ENCODE results near the gene PINLYP. TPM values are rescaled to one million over a fixed set of nuclear protein-coding genes. Genes with fewer than 3 reads are reported as not detected.
A peak's percentile ranks its signal among the peaks of the same experiment; 100 is the strongest.
"Not testable (repeated sequence)": the region's sequence is repeated elsewhere in the genome, so short reads cannot be mapped to it uniquely, and the experiment has no call there.

The PINLYP gene
- 0.11 and 0.12 TPM in 2 replicates for total RNA-seq (2014; rRNA removed; shearing (Covaris generic))

- peak; percentile 100 for DNase-seq (ENCODE audit: low read depth)
Observed at GRCh38 chr19:43575156-43575950, at the start of gene PINLYP, which contains the start of gene XRCC1. Gene PINLYP, plus strand, starts transcription at chr19:43575801. Its CDS starts 1,391 bp downstream, at chr19:43577192. Gene XRCC1, minus strand, starts transcription at chr19:43575527. Its CDS starts 69 bp downstream, at chr19:43575458.

- no peak for DNase-seq (ENCODE audit: low read depth)
Observed at GRCh38 chr19:43525836-43526771, 49.5 kb upstream of the PINLYP start.

GRCh38 chr19:43526884-43527859 is 48.4 kb upstream of the PINLYP start, which contains the start of gene ETHE1:
Gene ETHE1, minus strand, starts transcription at chr19:43527201. Its CDS starts 24 bp downstream, at chr19:43527177.
- DNase-seq (ENCODE audit: low read depth): peak; percentile 74

GRCh38 chr19:43527860-43528622 is 47.6 kb upstream of the PINLYP start:
- DNase-seq (ENCODE audit: low read depth): peak; percentile 53

- peak; percentile 58 for DNase-seq (ENCODE audit: low read depth)
Observed at GRCh38 chr19:43532571-43532961, 43.0 kb upstream of the PINLYP start.

GRCh38 chr19:43532962-43533545 is 42.5 kb upstream of the PINLYP start, which contains the start of gene ZNF575:
Gene ZNF575, plus strand, starts transcription at chr19:43533188. Its CDS starts 1,235 bp downstream, at chr19:43534423.
- peak; percentile 95 for DNase-seq (ENCODE audit: low read depth)

- DNase-seq (ENCODE audit: low read depth): peak; percentile 98
Observed at GRCh38 chr19:43533546-43534304, 41.9 kb upstream of the PINLYP start.

GRCh38 chr19:43534305-43534815 is 41.2 kb upstream of the PINLYP start:
- DNase-seq (ENCODE audit: low read depth): no peak

GRCh38 chr19:43534816-43535761 is 40.5 kb upstream of the PINLYP start:
- peak; percentile 47 for DNase-seq (ENCODE audit: low read depth)

GRCh38 chr19:43538922-43539321 is 36.7 kb upstream of the PINLYP start:
- DNase-seq (ENCODE audit: low read depth): no peak

GRCh38 chr19:43540381-43540780 is 35.2 kb upstream of the PINLYP start:
- no peak for DNase-seq (ENCODE audit: low read depth)

GRCh38 chr19:43541920-43542650 is 33.5 kb upstream of the PINLYP start:
- DNase-seq (ENCODE audit: low read depth): no peak

- no peak for DNase-seq (ENCODE audit: low read depth)
Observed at GRCh38 chr19:43544077-43544476, 31.5 kb upstream of the PINLYP start.

GRCh38 chr19:43545276-43545675 is 30.3 kb upstream of the PINLYP start:
- DNase-seq (ENCODE audit: low read depth): no peak

GRCh38 chr19:43545981-43546380 is 29.6 kb upstream of the PINLYP start:
- no peak for DNase-seq (ENCODE audit: low read depth)

GRCh38 chr19:43546581-43546980 is 29.0 kb upstream of the PINLYP start:
- no peak for DNase-seq (ENCODE audit: low read depth)

- not testable (repeated sequence) for DNase-seq (ENCODE audit: low read depth)
Observed at GRCh38 chr19:43547926-43548325, 27.7 kb upstream of the PINLYP start.
